ENCODE data around the gene AAR2.

AAR2 gene

GRCh38 chr20:36218380-36219064 lies 17.8 kb upstream of the AAR2 start:
- no peak for TF ChIP-seq CTCF (IDR thresholded peaks at IDR 0.05; ENCODE audit: low read depth, low read length)
- no peak overlapping the region for H3K4me3 ChIP-seq (ENCODE audit: low read depth, low read length)

- H3K4me3 ChIP-seq (ENCODE audit: low read depth, low read length), result no peak overlapping the region
- TF ChIP-seq CTCF (IDR thresholded peaks at IDR 0.05; ENCODE audit: low read depth, low read length), result no peak
These were observed 16.5 kb upstream of the AAR2 start for GRCh38 chr20:36219671-36220220.

- TF ChIP-seq CTCF (IDR thresholded peaks at IDR 0.05; ENCODE audit: low read depth, low read length), result no peak
These were observed 10.6 kb upstream of the AAR2 start for GRCh38 chr20:36225666-36226065.

GRCh38 chr20:36228770-36229169 lies 7.5 kb upstream of the AAR2 start:
- no peak for TF ChIP-seq CTCF (IDR thresholded peaks at IDR 0.05; ENCODE audit: low read depth, low read length)
- no peak overlapping the region for H3K4me3 ChIP-seq (ENCODE audit: low read depth, low read length)

More at GRCh38 chr20:36225666-36226065, 10.6 kb upstream of the AAR2 start:
- no peak overlapping the region for H3K4me3 ChIP-seq (ENCODE audit: low read depth, low read length)

DNA sequence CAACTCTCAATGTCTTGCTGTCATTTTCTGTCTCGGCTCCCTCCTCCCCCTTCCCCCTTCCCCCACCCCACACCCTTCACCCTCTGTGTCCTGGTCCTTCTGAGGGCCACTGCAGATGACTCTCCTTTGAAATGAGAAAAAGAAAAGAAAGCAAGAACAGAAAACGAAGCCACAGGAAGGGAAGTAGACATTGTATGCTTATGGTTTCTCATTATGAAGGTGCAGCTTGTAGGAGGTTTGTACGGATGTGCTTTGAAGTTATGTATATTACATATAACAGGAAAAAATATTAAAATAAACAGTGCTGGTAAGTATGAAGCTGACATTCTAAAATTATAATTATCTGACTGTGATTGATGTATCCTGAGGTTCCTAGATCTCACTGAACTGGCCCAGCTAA lies 6.3 kb upstream of the AAR2 start:
- no peak for TF ChIP-seq CTCF (IDR thresholded peaks at IDR 0.05; ENCODE audit: low read depth, low read length)
- no peak overlapping the region for H3K4me3 ChIP-seq (ENCODE audit: low read depth, low read length)

- no peak overlapping the region for H3K4me3 ChIP-seq (ENCODE audit: low read depth, low read length)
- TF ChIP-seq CTCF (IDR thresholded peaks at IDR 0.05; ENCODE audit: low read depth, low read length), result no peak
These were observed 4.9 kb upstream of the AAR2 start for GRCh38 chr20:36231331-36231730.

DNA sequence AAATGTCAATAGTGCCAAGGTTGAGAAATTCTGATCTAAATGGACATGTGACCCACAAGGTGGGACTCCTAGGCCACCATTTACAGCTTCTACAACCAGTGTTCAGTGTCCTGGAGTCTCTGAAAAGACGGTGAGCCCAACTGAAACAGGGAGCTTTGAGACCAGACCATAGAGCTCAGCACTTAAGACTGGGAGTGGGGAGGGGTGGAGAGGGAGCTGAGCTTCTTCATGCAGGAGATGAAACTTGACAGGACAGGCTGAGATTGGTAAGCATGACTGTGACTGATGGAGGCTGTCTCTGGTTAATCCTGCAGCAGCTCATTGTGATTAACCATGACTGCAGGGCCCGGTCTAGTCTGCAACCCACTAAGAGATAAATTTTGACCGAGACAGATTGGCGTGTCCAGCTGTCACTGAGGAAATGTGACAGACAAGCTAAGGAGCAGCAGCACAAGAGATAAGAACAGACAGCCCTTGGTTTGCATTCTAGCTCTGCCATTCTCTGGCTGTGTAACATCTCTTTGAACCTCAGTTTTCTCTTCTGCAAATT lies 1.4 kb upstream of the AAR2 start:
- no peak for TF ChIP-seq CTCF (IDR thresholded peaks at IDR 0.05; ENCODE audit: low read depth, low read length)
- H3K4me3 ChIP-seq (ENCODE audit: low read depth, low read length), result no peak overlapping the region
